Measurements from ENCODE around the gene ADAMTS12.

Gene ADAMTS12

GRCh38 chr5:33490071-33490665, 401.6 kb downstream of the ADAMTS12 start:
- in situ Hi-C loops (cut with HindIII; ENCODE audit: low pct_ligation_motif_present, low pct_unique_long_range_greater_than_20kb, low sequenced_read_pairs) = no loop called here
- DNase-seq = no peak

GRCh38 chr5:33489481-33490067, 402.2 kb downstream of the ADAMTS12 start:
- in situ Hi-C loops (cut with HindIII; ENCODE audit: low pct_ligation_motif_present, low pct_unique_long_range_greater_than_20kb, low sequenced_read_pairs) = no loop called here
- no peak for DNase-seq

- in situ Hi-C loops (cut with HindIII; ENCODE audit: low pct_ligation_motif_present, low pct_unique_long_range_greater_than_20kb, low sequenced_read_pairs) = no loop called here
- DNase-seq = no peak
Observed at GRCh38 chr5:33488558-33489355, 403.0 kb downstream of the ADAMTS12 start.

- in situ Hi-C loops (cut with HindIII; ENCODE audit: low pct_ligation_motif_present, low pct_unique_long_range_greater_than_20kb, low sequenced_read_pairs) = no loop called here
- DNase-seq = no peak
Observed at GRCh38 chr5:33487236-33487635, 404.6 kb downstream of the ADAMTS12 start.

- DNase-seq = no peak
- in situ Hi-C loops (cut with HindIII; ENCODE audit: low pct_ligation_motif_present, low pct_unique_long_range_greater_than_20kb, low sequenced_read_pairs) = no loop called here
Observed at GRCh38 chr5:33482335-33482734, 409.5 kb downstream of the ADAMTS12 start.

GRCh38 chr5:33480876-33481275, 410.9 kb downstream of the ADAMTS12 start:
- in situ Hi-C loops (cut with HindIII; ENCODE audit: low pct_ligation_motif_present, low pct_unique_long_range_greater_than_20kb, low sequenced_read_pairs) = no loop called here
- no peak for DNase-seq

- in situ Hi-C loops (cut with HindIII; ENCODE audit: low pct_ligation_motif_present, low pct_unique_long_range_greater_than_20kb, low sequenced_read_pairs) = no loop called here
- DNase-seq = peak; percentile 6
Observed at GRCh38 chr5:33479311-33479710, 412.5 kb downstream of the ADAMTS12 start.

- in situ Hi-C loops (cut with HindIII; ENCODE audit: low pct_ligation_motif_present, low pct_unique_long_range_greater_than_20kb, low sequenced_read_pairs) = no loop called here
- no peak for DNase-seq
Observed at GRCh38 chr5:33477816-33478215, 414.0 kb downstream of the ADAMTS12 start.

GRCh38 chr5:33476992-33477391, 414.8 kb downstream of the ADAMTS12 start:
- in situ Hi-C loops (cut with HindIII; ENCODE audit: low pct_ligation_motif_present, low pct_unique_long_range_greater_than_20kb, low sequenced_read_pairs) = no loop called here
- DNase-seq = no peak

- DNase-seq = no peak
Observed at GRCh38 chr5:33475706-33476105, 416.1 kb downstream of the ADAMTS12 start.

GRCh38 chr5:33474931-33475499, 416.8 kb downstream of the ADAMTS12 start:
- in situ Hi-C loops (cut with HindIII; ENCODE audit: low pct_ligation_motif_present, low pct_unique_long_range_greater_than_20kb, low sequenced_read_pairs) = no loop called here
- no peak for DNase-seq

More at GRCh38 chr5:33475706-33476105, 416.1 kb downstream of the ADAMTS12 start:
- in situ Hi-C loops (cut with HindIII; ENCODE audit: low pct_ligation_motif_present, low pct_unique_long_range_greater_than_20kb, low sequenced_read_pairs) = no loop called here

- no peak for DNase-seq
- in situ Hi-C loops (cut with HindIII; ENCODE audit: low pct_ligation_motif_present, low pct_unique_long_range_greater_than_20kb, low sequenced_read_pairs) = no loop called here
Observed at GRCh38 chr5:33474004-33474403, 417.8 kb downstream of the ADAMTS12 start.
